HL-60 (cell line): Measurements from ENCODE around the gene EIF2S1.

Experiments
- DNase-seq, 2 experiments: peaks; one replicate each; pipeline ENCODE4 v3.0.0-alpha.2; 2010 to 2020; ENCODE audit warnings: low read depth in 1 of 2, low spot score in 1 of 2
- H3K27ac ChIP-seq: fragments of 250-450 bp; sonication (Bioruptor Pico); replicated peaks from 2 replicates; pipeline ENCODE4 v1.5.1; 2020; ENCODE audit warnings: mild to moderate bottlenecking, moderate library complexity
- H3K27me3 ChIP-seq: fragments of 250-450 bp; sonication (Bioruptor Pico); 2 replicates; pipeline ENCODE4 v1.5.1; 2021; ENCODE audit warnings: mild to moderate bottlenecking, moderate library complexity; ENCODE audit not compliant: insufficient read depth, poor library complexity, severe bottlenecking
- H3K4me3 ChIP-seq: replicated peaks from 2 replicates; pipeline ENCODE4 v1.5.1; 2011; ENCODE audit warnings: mild to moderate bottlenecking, control low read depth, low read length; ENCODE audit not compliant: insufficient read depth
- GABPA ChIP-seq: IDR thresholded peaks from 2 replicates; pipeline ENCODE4 v1.6.1; 2012; ENCODE audit warnings: low read depth
- POLR2AphosphoS5 ChIP-seq: IDR thresholded peaks from 2 replicates; pipeline ENCODE4 v1.6.1; 2012; ENCODE audit warnings: low read depth
- SPI1 ChIP-seq: IDR thresholded peaks from 2 replicates; pipeline ENCODE4 v1.6.1; 2012; ENCODE audit warnings: low read depth, mild to moderate bottlenecking, borderline replicate concordance
- TF ChIP-seq, protein P1 (sequence below): IDR thresholded peaks from 2 replicates; pipeline ENCODE4 v1.6.1; 2012; ENCODE audit warnings: low read depth; ENCODE audit not compliant: insufficient replicate concordance
- TF ChIP-seq, protein P2 (sequence below): IDR thresholded peaks from one replicate; pipeline ENCODE4 v1.5.1; 2011; ENCODE audit warnings: low read length, control low read depth, inconsistent platforms; ENCODE audit not compliant: insufficient read depth

EIF2S1 gene

DNA sequence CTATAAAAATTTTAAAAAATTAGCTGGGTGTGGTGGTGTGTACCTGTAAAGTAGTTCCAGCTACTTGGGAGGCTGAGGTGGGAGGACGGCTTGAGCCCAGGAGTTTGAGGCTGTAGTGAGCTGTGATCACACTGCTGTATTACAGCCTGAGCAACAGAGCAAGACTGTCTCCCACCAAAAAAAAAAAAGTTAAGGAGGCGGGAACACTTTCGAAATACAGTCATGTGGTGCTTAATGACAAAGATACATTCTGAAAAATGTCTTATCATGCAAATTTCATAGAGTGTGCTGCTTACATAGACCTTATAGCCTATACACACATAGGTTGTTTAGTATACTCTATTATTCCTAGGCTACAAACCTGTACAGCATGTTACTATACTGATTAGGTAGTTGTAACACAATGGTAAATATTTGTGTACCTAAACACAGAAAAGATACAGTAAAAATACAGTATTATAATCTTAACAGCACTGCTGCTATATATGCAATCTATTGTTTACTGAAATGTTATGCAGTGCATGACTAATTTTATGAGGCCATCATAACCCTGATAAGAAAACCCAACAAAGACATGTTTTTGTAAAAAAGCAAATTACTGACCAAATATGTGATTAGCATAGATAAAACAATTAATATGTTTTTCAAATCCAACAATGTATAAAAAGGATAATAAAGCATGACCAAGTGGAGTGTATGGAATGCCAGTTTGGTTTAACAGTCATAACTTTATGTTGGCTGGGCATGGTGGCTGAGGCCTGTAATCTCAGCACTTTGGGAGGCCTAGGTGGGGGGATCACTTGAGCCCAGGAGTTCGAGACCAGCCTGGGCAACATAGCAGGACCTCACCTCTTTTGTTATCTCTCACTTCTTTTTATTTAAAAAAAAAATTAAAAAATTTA is 11.4 kb downstream of the EIF2S1 start:
- TF ChIP-seq POLR2AphosphoS5: no peak
- H3K27me3 ChIP-seq: no peaks in the 10 kb centered on the region
- H3K27ac ChIP-seq: no peak overlapping the region
- DNase-seq: no peak
- H3K4me3 ChIP-seq: no peak overlapping the region

DNA sequence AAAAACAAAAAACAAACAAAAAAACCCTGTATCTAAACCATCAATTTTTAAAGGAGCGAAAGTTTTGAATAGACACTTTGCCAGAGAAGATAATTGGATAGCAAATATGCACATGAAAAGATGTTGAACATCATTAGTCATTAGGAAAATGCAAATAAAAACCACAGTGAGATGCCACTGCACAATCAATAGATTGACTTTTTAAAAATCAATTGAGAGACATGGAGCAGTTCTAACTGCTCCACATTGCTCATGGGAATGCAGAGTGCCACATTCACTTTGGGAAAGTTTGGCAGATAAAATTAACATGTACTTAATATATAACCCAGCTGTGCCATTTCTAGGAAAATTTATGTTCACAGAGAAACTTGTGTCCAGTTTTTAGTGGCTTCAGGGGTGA is 12.7 kb downstream of the EIF2S1 start:
- no peak for DNase-seq
- Histone ChIP-seq H3K27ac (no peak overlapping the region), H3K4me3 (no peak overlapping the region), H3K27me3 (no peaks in the 10 kb centered on the region)
- TF ChIP-seq SPI1 (no peak), GABPA (no peak), POLR2AphosphoS5 (no peak)
- TF ChIP-seq, protein P1, sequence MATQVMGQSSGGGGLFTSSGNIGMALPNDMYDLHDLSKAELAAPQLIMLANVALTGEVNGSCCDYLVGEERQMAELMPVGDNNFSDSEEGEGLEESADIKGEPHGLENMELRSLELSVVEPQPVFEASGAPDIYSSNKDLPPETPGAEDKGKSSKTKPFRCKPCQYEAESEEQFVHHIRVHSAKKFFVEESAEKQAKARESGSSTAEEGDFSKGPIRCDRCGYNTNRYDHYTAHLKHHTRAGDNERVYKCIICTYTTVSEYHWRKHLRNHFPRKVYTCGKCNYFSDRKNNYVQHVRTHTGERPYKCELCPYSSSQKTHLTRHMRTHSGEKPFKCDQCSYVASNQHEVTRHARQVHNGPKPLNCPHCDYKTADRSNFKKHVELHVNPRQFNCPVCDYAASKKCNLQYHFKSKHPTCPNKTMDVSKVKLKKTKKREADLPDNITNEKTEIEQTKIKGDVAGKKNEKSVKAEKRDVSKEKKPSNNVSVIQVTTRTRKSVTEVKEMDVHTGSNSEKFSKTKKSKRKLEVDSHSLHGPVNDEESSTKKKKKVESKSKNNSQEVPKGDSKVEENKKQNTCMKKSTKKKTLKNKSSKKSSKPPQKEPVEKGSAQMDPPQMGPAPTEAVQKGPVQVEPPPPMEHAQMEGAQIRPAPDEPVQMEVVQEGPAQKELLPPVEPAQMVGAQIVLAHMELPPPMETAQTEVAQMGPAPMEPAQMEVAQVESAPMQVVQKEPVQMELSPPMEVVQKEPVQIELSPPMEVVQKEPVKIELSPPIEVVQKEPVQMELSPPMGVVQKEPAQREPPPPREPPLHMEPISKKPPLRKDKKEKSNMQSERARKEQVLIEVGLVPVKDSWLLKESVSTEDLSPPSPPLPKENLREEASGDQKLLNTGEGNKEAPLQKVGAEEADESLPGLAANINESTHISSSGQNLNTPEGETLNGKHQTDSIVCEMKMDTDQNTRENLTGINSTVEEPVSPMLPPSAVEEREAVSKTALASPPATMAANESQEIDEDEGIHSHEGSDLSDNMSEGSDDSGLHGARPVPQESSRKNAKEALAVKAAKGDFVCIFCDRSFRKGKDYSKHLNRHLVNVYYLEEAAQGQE: no peak
- TF ChIP-seq, protein P2, sequence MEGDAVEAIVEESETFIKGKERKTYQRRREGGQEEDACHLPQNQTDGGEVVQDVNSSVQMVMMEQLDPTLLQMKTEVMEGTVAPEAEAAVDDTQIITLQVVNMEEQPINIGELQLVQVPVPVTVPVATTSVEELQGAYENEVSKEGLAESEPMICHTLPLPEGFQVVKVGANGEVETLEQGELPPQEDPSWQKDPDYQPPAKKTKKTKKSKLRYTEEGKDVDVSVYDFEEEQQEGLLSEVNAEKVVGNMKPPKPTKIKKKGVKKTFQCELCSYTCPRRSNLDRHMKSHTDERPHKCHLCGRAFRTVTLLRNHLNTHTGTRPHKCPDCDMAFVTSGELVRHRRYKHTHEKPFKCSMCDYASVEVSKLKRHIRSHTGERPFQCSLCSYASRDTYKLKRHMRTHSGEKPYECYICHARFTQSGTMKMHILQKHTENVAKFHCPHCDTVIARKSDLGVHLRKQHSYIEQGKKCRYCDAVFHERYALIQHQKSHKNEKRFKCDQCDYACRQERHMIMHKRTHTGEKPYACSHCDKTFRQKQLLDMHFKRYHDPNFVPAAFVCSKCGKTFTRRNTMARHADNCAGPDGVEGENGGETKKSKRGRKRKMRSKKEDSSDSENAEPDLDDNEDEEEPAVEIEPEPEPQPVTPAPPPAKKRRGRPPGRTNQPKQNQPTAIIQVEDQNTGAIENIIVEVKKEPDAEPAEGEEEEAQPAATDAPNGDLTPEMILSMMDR: no peak

DNA sequence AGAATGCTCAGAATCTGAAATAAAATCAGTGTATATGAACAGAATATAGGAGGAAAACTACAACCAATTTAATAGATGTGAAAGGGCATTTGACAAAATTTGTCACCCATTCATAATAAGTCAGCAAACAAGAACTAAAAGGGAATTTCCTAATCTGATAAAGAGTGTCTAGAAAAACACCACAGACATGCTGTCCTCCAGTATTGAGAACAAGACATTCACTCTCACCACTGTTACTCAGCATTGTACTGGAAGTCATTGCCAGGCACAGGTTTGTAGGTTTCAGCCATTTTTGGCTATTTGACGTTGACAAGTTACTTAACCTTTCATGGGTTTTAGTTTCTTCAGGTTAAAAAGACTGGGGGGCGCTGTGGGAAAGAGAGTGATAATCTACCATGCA is 13.2 kb downstream of the EIF2S1 start:
- Histone ChIP-seq H3K27ac (no peak overlapping the region), H3K27me3 (no peaks in the 10 kb centered on the region), H3K4me3 (no peak overlapping the region)
- DNase-seq: no peak
- TF ChIP-seq, protein P2: no peak
- no peak for TF ChIP-seq GABPA
- TF ChIP-seq POLR2AphosphoS5: no peak
- TF ChIP-seq SPI1: no peak
- TF ChIP-seq, protein P1: no peak

DNA sequence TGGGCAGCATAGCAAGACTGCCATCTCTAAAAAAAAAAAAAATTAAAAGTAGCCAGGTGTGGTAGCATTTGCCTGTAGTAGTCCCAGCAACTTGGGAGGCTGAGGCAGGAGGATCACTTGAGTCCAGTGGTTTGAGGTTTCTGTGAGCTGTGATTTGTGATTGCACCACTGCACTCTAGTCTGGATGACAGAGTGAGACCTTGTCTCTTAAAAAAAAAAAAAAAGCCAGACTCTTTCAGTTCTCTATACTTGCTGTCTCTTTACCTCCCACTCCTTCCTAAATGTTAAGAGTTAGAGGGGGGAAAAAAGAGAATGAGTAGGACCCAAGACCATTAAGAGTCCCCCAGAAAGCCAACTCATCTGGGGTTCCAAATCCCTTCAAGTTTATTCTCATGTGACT is 17.8 kb downstream of the EIF2S1 start:
- DNase-seq: no peak
- no peaks in the 10 kb centered on the region for H3K27me3 ChIP-seq
- TF ChIP-seq GABPA (no peak), POLR2AphosphoS5 (no peak), SPI1 (no peak)
- TF ChIP-seq, protein P1: no peak
- TF ChIP-seq, protein P2: no peak
- H3K27ac ChIP-seq: no peak overlapping the region
- no peak overlapping the region for H3K4me3 ChIP-seq
